ENCODE measurements around the gene BCAS4. TPM values are rescaled to one million over a fixed set of nuclear protein-coding genes. Genes with fewer than 3 reads are reported as not detected.
A peak's percentile ranks its signal among the peaks of the same experiment; 100 is the strongest.

Gene BCAS4
- total RNA-seq, 1 experiment from 2014 or later = 29.9 TPM

DNA sequence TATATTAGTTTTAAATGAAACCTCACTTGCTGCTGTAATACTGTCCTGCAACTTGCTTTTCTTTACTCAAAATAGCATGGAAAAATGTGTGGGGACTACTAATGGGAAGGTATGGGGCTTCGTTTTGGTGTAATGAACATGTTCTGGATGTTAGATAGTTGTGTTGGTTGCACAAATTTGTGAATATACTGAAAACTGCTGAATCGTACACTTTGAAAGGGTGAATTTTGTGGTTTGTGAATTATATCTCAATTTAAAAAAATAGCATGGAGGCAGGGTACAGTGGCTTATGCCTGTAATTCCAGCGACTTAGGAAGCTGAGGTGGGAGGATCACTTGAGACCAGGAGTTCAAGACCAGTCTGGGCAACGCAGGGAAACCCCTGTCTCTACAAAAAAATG, 2.3 kb downstream of the BCAS4 start:
- Histone ChIP-seq H3K9me3 (no peaks in the 10 kb centered on the region), H3K27me3 (replicated peaks; ENCODE audit: control insufficient read depth, insufficient read depth, low read length) (no peaks in the 10 kb centered on the region), H3K4me3 (ENCODE audit: low read depth, low read length) (no peak overlapping the region), H3K36me3 (ENCODE audit: control insufficient read depth, insufficient read depth, low read length) (no peaks in the 10 kb centered on the region), H3K4me1 (0 out of 2 replicates have a peak, but pooled peaks cover 3% of the 10 kb centered on the region)
- intact Hi-C loops (cut with micrococcal nuclease; ENCODE audit: unreplicated experiment) = no loop called here
- Mint-ChIP-seq H3K27ac (ENCODE audit: unreplicated experiment) (no peak overlapping the region), H3K9me3 (ENCODE audit: unreplicated experiment) (no peaks in the 10 kb centered on the region), H3K36me3 (ENCODE audit: insufficient read depth, unreplicated experiment) (peaks cover 14% of the 10 kb centered on the region), H3K4me3 (ENCODE audit: unreplicated experiment) (no peak overlapping the region), H3K4me1 (ENCODE audit: low read depth, unreplicated experiment) (peaks cover 20% of the 10 kb centered on the region), H3K27me3 (ENCODE audit: insufficient read depth, unreplicated experiment) (no peaks in the 10 kb centered on the region)
- no peak for DNase-seq
- BruUV-seq (replicated peaks) = TSS peak; percentile 35
- ChIA-PET POLR2A (interaction anchor here (0.7 kb wide), 1 partner anchor 598 kb away, joined by 3 read pairs; no protein-coding TSS in a partner anchor), CTCF (interaction anchor here (0.6 to 0.7 kb wide), 2 partner anchors 60 to 148 kb away, joined by 3 read pairs; no protein-coding TSS in a partner anchor)
- TF ChIP-seq, protein P1, sequence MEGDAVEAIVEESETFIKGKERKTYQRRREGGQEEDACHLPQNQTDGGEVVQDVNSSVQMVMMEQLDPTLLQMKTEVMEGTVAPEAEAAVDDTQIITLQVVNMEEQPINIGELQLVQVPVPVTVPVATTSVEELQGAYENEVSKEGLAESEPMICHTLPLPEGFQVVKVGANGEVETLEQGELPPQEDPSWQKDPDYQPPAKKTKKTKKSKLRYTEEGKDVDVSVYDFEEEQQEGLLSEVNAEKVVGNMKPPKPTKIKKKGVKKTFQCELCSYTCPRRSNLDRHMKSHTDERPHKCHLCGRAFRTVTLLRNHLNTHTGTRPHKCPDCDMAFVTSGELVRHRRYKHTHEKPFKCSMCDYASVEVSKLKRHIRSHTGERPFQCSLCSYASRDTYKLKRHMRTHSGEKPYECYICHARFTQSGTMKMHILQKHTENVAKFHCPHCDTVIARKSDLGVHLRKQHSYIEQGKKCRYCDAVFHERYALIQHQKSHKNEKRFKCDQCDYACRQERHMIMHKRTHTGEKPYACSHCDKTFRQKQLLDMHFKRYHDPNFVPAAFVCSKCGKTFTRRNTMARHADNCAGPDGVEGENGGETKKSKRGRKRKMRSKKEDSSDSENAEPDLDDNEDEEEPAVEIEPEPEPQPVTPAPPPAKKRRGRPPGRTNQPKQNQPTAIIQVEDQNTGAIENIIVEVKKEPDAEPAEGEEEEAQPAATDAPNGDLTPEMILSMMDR (IDR thresholded peaks at IDR 0.05; ENCODE audit: insufficient read depth in 1 of 2, low read depth in 1 of 2, low read length in 1 of 2, severe bottlenecking in 1 of 2, unreplicated experiment in 1 of 2) = no peak

DNA sequence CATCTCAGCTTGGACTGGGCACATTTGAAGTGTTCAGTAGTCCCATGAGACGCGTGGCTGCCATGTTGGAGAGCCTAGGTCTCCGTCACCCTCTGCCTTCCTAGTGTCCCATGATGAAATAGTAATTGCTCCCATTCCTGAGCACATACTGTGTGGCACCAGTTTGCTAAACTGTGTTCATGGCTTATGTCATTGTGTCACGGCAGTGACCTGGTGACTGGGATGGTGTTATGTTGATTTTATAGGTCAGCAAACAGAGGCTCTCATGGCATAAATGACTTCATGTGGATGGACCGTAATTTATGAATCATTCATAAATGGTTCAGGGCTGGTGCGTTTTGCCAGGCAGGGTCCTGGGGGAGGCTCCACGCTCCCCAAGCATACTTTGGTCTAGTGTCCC, 3.8 kb downstream of the BCAS4 start:
- no peaks in the 10 kb centered on the region for H3K9me3 Mint-ChIP-seq (ENCODE audit: unreplicated experiment)
- no peak overlapping the region for H3K27ac Mint-ChIP-seq (ENCODE audit: unreplicated experiment)
- no peaks in the 10 kb centered on the region for H3K9me3 ChIP-seq
- H3K4me1 ChIP-seq = 0 out of 2 replicates have a peak, but pooled peaks cover 3% of the 10 kb centered on the region
- CTCF ChIA-PET = no interaction called here
- DNase-seq = no peak
- no peaks in the 10 kb centered on the region for H3K27me3 ChIP-seq (replicated peaks; ENCODE audit: control insufficient read depth, insufficient read depth, low read length)
- peaks cover 7% of the 10 kb centered on the region for H3K36me3 Mint-ChIP-seq (ENCODE audit: insufficient read depth, unreplicated experiment)
- H3K36me3 ChIP-seq (ENCODE audit: control insufficient read depth, insufficient read depth, low read length) = no peaks in the 10 kb centered on the region
- no peak overlapping the region for H3K4me3 ChIP-seq (ENCODE audit: low read depth, low read length)
- peaks cover 8% of the 10 kb centered on the region for H3K4me1 Mint-ChIP-seq (ENCODE audit: low read depth, unreplicated experiment)
- intact Hi-C loops (cut with micrococcal nuclease; ENCODE audit: unreplicated experiment) = no loop called here
- TF ChIP-seq, protein P1 (IDR thresholded peaks at IDR 0.05; ENCODE audit: insufficient read depth in 1 of 2, low read depth in 1 of 2, low read length in 1 of 2, severe bottlenecking in 1 of 2, unreplicated experiment in 1 of 2) = no peak
- no peaks in the 10 kb centered on the region for H3K27me3 Mint-ChIP-seq (ENCODE audit: insufficient read depth, unreplicated experiment)
- POLR2A ChIA-PET = no interaction called here
- H3K4me3 Mint-ChIP-seq (ENCODE audit: unreplicated experiment) = no peak overlapping the region
- no TSS peak for BruUV-seq (replicated peaks)

DNA sequence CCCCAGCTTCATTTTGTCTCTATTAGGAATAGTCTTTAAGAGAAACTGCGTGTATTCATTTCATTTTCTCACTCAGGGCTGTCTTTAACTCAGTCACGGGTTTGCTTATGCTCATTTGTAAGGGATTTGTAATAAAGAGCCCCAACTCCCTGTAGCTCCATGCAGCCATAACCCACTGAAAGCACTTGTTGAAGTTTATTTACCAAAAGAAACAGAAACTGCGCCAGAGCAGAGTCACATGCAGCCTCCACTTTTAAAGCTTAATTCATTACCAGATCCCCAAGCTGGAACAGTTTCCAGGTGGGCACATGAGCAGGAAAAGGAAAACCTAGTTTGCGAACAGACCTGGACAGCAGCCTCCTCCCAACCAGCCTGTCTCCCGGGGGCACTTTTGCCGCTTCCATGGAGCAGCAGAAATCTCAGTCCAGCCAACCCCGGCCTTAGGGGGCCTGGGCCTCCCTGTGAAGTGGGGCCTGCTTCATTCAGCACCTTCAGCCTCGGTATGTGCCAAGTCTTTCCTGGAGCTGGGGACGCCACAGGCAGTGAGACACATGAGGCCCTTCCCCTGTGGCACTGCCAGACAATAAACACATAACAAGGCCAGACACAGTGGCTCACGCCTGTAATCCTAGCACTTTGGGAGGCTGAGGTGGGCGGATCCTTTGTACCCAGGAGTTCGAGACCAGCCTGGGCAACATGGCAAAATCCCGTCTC, 4.5 kb downstream of the BCAS4 start:
- DNase-seq = no peak
- Histone ChIP-seq H3K4me3 (ENCODE audit: low read depth, low read length) (no peak overlapping the region), H3K4me1 (peaks cover 6% of the 10 kb centered on the region; the same call in 1 of the 2 replicates), H3K27me3 (replicated peaks; ENCODE audit: control insufficient read depth, insufficient read depth, low read length) (no peaks in the 10 kb centered on the region), H3K9me3 (no peaks in the 10 kb centered on the region), H3K36me3 (ENCODE audit: control insufficient read depth, insufficient read depth, low read length) (no peaks in the 10 kb centered on the region)
- no peak overlapping the region for H3K27ac Mint-ChIP-seq (ENCODE audit: unreplicated experiment)
- TF ChIP-seq, protein P1 (IDR thresholded peaks at IDR 0.05; ENCODE audit: insufficient read depth in 1 of 2, low read depth in 1 of 2, low read length in 1 of 2, severe bottlenecking in 1 of 2, unreplicated experiment in 1 of 2) = no peak
- H3K9me3 Mint-ChIP-seq (ENCODE audit: unreplicated experiment) = no peaks in the 10 kb centered on the region
- no peaks in the 10 kb centered on the region for H3K27me3 Mint-ChIP-seq (ENCODE audit: insufficient read depth, unreplicated experiment)
- no peak overlapping the region for H3K4me3 Mint-ChIP-seq (ENCODE audit: unreplicated experiment)
- BruUV-seq (replicated peaks) = no TSS peak
- H3K4me1 Mint-ChIP-seq (ENCODE audit: low read depth, unreplicated experiment) = peaks cover 8% of the 10 kb centered on the region
- H3K36me3 Mint-ChIP-seq (ENCODE audit: insufficient read depth, unreplicated experiment) = peaks cover 7% of the 10 kb centered on the region
- ChIA-PET CTCF (no interaction called here), POLR2A (no interaction called here)
- intact Hi-C loops (cut with micrococcal nuclease; ENCODE audit: unreplicated experiment) = no loop called here

Data from Caco-2 (cell line).